HG02763 (cell line): Measurements from ENCODE around the gene NDUFB1.

Experiments used
- ATAC-seq: cut with Tn5 transposase; IDR thresholded peaks from one replicate; pipeline ENCODE4 v1.9.1; 2021; ENCODE audit warnings: mild to moderate bottlenecking, moderate library complexity; ENCODE audit not compliant: unreplicated experiment

NDUFB1 gene

DNA sequence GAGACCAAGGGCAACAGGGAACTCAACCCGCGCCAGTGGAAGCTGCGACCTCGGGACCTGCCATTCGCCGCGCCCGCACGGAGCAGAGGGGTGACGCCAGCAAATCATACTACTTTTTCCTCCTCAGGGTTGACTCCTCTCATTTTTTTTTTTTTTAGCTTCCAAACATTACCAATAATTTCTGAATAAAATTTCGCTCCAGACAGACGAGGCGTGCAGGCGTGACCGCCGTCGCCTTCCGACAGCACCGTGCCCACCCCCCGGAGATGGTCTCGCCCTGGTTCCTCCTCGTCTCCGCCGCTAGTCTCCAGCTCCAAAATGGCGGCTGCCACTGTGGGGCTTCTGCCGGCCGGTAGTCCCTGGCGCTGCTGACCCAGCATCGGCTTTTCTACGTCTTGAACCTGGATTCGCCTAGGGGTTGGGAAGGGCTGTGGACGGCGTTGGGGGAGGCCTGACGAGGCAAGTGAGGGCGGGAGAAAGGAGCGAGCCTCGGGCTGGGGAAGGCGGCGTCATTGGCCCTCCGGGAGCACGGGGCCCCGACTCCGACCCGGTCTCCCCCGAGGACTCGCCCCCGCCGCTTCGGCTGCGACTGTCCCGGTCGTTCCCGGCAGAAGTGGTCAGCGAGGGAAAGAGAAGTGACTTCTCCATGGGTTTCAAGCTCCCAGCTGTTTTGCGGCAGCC lies at the start of gene NDUFB1, which contains the start of gene CPSF2:
Gene NDUFB1, minus strand, starts transcription at position 37 of the 681 bp plus-strand sequence. CDS start 4,069 bp downstream, outside the sequence.
Gene CPSF2, plus strand, starts transcription at position 300 of the 681 bp plus-strand sequence. CDS start 9,016 bp downstream, outside the sequence.
- peak; percentile 86 for ATAC-seq

DNA sequence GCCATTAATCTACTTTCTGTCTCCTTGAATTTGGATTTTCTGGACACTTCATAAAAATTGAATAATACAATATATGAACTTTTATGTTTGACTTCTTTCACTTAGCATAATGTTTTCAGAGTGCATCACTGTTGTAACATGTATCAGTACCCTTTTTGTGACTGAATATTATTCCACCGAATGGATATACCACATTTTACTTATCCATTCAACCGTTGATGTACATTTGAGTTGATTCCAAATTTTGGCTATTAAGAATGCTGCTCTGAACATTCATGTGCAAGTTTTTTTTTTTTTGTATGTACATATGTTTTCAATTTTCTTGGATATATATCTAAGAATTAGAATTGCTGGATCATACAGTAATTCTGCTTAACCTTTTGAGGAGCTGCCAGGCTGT lies 43.5 kb upstream of the NDUFB1 start:
- no peak for ATAC-seq

- no peak for ATAC-seq
Measured at GRCh38 chr14:92161521-92161920, 40.0 kb upstream of the NDUFB1 start.

GRCh38 chr14:92160619-92161018 lies 39.1 kb upstream of the NDUFB1 start:
- ATAC-seq = no peak

GRCh38 chr14:92154283-92154942 lies 32.9 kb upstream of the NDUFB1 start:
- no peak for ATAC-seq

- ATAC-seq = no peak
Measured at GRCh38 chr14:92153581-92153980, 32.1 kb upstream of the NDUFB1 start.

GRCh38 chr14:92144708-92145107 lies 23.2 kb upstream of the NDUFB1 start:
- ATAC-seq = no peak

DNA sequence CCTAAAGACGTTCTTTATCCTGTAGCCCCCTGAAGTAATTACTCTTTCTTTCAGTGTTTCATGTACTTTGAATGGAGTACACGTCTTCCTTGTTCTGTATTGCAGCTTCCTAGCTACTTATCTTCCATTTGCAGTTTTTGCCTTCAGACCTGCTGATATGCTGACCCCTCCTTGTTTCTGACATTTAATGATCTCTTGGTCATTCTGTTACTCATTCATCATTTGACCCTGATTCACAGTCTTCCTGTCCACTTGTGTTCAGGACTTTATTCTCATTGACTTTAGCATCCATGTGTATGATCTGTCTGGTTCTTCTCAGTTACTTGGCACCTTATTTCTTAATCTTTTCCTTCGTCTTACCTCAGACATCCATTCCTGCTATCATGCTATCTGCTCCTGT lies 22.5 kb upstream of the NDUFB1 start:
- ATAC-seq = no peak

- ATAC-seq = no peak
Measured at GRCh38 chr14:92143309-92143708, 21.8 kb upstream of the NDUFB1 start.

- no peak for ATAC-seq
Measured at GRCh38 chr14:92135269-92135668, 13.8 kb upstream of the NDUFB1 start.

DNA sequence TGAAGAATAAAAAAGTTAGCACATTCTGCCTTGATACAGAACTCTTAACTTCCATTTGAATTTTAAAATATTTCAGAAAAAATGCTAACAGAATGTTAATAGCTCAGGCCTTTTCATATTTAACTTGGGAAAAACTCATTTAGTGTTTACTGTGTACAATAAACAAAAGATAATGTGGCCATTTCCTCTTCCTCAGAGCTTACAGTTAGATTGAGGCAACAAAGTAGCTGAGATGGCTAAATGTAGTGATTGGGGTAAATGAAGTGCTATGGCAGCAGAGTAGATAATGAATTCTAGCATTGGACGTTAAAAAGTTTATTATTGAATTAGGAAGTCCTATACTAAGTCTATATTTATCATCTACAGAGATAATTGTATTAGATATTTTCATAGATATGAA lies 12.9 kb upstream of the NDUFB1 start:
- ATAC-seq = no peak

GRCh38 chr14:92122761-92123160 lies 1.3 kb upstream of the NDUFB1 start:
- ATAC-seq = no peak

GRCh38 chr14:92122351-92122677 lies 808 bp upstream of the NDUFB1 start:
- ATAC-seq = no peak

GRCh38 chr14:92121207-92121669 lies 268 bp downstream of the NDUFB1 start:
- ATAC-seq = peak; percentile 11

GRCh38 chr14:92109490-92109889 lies 12.0 kb downstream of the NDUFB1 start:
- no peak for ATAC-seq

GRCh38 chr14:92108345-92109254 lies 12.9 kb downstream of the NDUFB1 start:
- ATAC-seq = no peak

DNA sequence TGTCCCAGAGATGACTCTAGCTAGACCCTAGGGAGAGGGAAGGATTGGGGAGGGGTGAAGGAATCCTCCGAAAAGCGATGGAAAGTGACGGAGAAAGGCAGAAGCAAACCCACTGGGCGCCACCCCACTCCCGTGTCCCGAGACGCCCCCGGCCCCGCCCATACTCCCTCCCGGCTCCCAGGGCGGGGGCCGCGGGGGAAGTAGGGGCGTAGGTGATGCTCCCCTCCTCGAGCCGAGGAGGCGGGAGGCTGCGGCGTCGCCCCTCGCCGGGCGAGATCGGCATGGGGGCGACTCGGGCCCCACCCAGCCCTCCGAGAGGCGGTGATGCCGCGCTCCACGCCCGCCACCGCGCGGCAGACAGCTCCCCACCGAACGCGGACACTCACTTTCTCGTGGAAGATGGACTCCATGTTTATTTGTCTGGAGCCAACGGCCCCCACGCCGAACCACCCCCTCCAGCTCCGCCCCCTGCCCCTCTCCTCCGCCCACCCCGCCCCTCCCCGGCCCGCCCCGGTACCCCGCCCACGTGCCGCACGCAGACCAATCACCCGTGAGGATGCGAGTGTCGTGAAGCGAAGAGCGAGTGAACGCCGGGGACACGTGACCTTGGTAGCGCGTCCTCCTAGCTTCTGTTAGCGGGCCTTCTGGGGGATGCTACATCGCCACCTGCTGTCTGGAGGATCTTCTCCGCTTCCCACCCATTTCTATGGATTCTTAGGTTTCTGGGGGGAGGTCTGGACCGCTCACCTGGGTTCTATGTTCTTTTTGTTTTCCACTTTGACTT lies 15.2 kb downstream of the NDUFB1 start, which contains the start of gene ATXN3:
Gene ATXN3, minus strand, starts transcription at position 440 of the 784 bp plus-strand sequence. Its CDS starts 30 bp downstream, at position 410.
- ATAC-seq = peak; percentile 90

GRCh38 chr14:92105893-92106142 lies 15.7 kb downstream of the NDUFB1 start:
- peak; percentile 8 for ATAC-seq

DNA sequence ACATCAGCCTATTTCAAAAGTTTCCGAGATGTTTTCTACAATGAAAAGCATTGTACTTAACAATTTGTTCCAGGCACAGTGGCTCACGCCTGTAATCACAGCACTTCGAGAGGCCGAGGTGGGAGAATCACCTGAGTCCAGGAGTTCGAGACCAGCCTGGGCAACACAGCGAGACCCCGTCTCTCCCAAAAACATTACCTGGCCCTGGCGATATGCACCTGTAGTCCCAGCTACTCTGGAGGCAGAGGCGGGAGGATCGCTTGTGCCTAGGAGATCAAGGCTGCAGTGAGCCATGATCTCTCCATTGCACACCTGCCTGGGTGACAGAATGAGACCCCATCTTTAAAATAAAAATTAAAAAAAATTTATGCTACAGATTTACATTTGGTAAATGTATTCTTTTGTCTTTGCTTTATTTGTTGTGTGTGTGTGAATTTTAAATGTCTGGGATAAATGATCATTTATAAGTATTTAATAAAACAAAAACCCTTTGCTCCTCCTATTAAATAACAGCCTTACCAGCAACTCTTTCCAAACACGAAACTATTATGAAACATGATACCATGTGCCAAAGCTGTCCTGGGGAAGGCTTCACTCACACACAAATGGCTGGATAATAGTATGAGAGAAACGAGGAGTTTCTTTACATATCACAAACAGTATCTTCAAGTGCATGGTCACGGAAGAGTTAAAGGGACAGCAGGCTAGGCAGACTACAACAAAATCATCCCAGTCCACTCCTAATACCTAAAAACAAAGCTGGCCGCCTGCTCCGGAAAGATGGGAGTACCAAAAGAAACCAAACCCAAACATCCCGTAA lies 16.2 kb downstream of the NDUFB1 start:
- ATAC-seq = no peak
